Stimulated activated effector memory CD8-positive, alpha-beta T cell treated with anti-CD3 and anti-CD28 coated beads, Interleukin-12 subunit alpha, Interleukin-12 subunit beta, amount 100 ng/mL, for 72 hours (primary cell): Measurements from ENCODE around the gene SEMA3E.
"Not testable (repeated sequence)": the region's sequence is repeated elsewhere in the genome, so short reads cannot be mapped to it uniquely, and the experiment has no call there.

ENCODE experiments used
- ATAC-seq: fragments of 150-1000 bp; cut with Tn5 transposase; 2 replicates; pipeline ENCODE4 v1.10.0; 2021
- DNase-seq, 2 donors: peaks; one replicate each; pipeline ENCODE4 v3.0.0; 2021 to 2022; ENCODE audit warnings: low spot score in 2 of 2
- H3K27ac Mint-ChIP-seq: one replicate; pipeline ENCODE4 v1.8.0; 2022; ENCODE audit warnings: mild to moderate bottlenecking, mixed read lengths
- H3K36me3 Mint-ChIP-seq: one replicate; pipeline ENCODE4 v1.8.0; 2022; ENCODE audit warnings: mild to moderate bottlenecking, mixed read lengths
- H3K4me1 Mint-ChIP-seq: one replicate; pipeline ENCODE4 v1.8.0; 2022; ENCODE audit warnings: mixed read lengths
- H3K4me3 Mint-ChIP-seq: one replicate; pipeline ENCODE4 v1.8.0; 2022; ENCODE audit warnings: mild to moderate bottlenecking, mixed read lengths
- H3K9me3 Mint-ChIP-seq: one replicate; pipeline ENCODE4 v1.8.0; 2022; ENCODE audit warnings: mixed read lengths

The SEMA3E gene

DNA sequence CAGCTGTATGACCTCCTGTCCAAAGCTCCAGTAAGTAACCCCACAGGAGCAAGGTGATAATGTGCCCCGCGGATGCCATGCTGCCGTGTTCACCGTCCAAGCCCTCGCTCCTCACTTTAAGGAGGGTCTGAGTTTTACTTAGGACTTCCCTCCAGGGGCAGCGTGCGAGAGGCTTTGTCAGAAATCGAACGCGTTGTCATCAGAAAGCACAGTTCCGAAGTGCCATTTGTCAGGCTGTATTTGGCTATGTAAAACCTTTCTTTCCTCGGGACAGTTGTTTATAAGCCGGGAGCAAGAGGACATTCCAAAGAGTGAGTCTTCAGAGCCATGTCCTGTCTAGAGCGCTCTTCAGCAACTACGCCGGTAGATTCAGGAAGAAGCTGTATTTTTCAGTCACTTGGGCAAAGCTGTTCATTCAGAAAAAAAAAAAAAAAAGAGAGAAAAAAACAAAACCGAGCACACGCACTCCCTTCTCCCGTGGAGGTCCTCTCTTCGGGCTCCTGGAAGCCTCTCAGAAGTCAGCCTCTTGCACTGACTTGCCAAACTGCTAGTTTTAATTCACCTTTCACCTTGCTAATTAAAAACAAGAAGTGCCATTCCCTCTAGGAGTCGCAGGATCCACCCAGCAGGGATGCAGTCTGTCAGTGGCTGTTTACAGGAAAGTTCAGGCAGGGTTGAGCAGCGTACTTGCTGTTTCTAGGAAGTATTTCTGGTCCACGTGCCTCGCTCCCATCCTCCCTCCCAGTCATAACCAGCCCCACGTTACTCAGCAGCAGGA is at the start of gene SEMA3E:
Gene SEMA3E, minus strand, starts transcription at position 676 of the 778 bp plus-strand sequence.
- DNase-seq = no peak
- no peak within 1 kb of the TSS for H3K27ac Mint-ChIP-seq

DNA sequence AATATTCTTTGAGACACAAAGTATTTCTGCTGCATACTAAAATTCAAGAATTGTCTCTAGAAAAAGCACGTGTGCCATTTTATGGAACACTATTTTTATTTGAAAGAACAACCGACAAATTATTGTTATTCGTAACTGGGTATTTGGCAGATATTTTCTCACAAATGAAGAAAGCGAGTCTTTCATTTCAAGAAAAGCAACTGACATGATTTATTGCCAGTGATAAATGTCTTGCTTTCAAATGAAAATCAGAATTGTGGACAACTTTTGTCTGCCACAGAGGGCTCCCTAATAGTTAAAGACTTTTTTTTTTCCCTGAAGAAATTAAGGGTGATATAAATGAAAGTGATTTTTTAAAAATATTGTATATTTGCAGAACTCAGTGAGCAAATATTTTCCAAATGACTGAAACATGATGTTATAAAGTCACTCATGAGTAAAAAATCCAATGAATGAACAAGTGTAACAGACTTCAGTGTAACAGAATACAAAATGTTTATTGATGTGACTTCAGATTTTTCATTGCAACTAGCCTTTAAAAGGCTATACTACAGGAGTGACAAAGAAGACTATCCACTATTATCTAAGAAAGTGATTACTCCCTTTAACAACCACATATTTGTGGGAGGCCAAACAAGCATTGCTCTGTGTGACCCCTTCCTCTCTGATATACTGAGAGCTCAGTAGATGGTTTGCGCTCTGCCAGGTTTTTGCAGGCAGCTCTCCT is 49.0 kb upstream of the SEMA3E start:
- ATAC-seq (no peak), DNase-seq (no peak)
- no peak overlapping the region for H3K4me3 Mint-ChIP-seq
- no peaks in the 10 kb centered on the region for H3K4me1 Mint-ChIP-seq
- peaks cover 30% of the 10 kb centered on the region for H3K9me3 Mint-ChIP-seq
- H3K36me3 Mint-ChIP-seq = no peaks in the 10 kb centered on the region
- H3K27ac Mint-ChIP-seq = no peak overlapping the region

More for the DNA sequence above, at the start of gene SEMA3E:
- Mint-ChIP-seq H3K4me1 (no peaks in the 10 kb centered on the region), H3K36me3 (no peaks in the 10 kb centered on the region), H3K4me3 (no peak within 1 kb of the TSS), H3K9me3 (peaks cover 8% of the 10 kb centered on the region)
- ATAC-seq = no peak

DNA sequence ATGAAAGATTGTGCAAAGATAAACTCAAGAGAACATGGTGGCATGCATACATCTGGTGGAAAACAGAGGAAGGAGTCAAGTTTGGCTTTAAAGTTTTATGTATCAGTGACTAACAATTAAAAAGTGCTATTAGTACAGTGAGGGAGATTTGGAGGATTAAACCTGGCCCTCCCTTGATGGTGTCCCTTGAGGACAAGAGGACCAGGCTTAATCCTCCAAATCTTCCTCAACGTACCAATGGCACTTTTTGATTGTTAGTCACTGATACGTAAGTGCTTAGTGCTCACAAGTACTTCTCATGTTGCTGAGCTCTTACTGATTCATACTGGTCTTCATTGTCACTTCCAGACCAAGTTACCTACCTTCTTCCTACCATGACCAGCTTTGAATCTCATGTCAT is 47.2 kb upstream of the SEMA3E start:
- no peaks in the 10 kb centered on the region for H3K36me3 Mint-ChIP-seq
- H3K27ac Mint-ChIP-seq = no peak overlapping the region
- ATAC-seq (no peak), DNase-seq (no peak)
- no peak overlapping the region for H3K4me3 Mint-ChIP-seq
- peaks cover 27% of the 10 kb centered on the region for H3K9me3 Mint-ChIP-seq
- no peaks in the 10 kb centered on the region for H3K4me1 Mint-ChIP-seq

DNA sequence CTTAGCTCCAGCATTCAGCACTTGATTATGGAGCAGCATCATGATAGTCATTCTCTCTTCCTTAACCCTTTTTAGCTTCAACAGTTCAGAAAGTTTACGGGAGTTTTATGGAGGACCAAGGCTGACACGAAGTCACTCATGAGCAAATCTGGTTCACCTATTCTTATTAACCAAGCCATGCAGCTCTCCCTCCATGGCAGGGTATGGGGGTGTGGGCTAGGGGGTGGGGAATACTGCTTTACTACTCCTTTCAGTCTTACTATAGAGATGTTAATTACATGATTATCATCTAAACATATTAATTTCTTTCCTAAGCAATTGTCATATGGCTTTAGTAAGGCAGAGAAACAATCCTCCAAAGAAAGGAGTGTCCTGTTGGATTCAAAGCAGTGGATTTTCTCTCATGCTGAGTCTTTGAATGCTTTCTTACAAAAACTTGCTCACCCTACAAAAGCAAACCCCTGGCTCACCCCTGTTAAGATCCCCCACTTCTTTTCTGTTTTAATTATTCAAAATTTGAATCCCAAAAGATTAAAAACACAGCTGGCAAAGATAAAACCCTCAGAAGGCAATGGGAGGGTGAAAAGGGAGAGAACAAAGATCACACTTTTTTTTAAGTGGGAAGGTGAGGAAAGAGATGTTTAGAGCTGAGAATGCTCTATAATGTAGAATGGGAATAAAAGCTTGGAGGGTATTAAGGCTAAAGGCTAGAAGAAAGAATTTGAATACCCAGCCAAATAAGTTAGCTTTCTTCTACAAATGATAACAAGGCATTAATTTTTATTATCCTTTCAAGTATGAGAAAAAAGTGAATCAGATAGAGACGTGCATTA is 46.4 kb upstream of the SEMA3E start:
- H3K9me3 Mint-ChIP-seq = peaks cover 32% of the 10 kb centered on the region
- ATAC-seq (no peak), DNase-seq (no peak)
- no peaks in the 10 kb centered on the region for H3K36me3 Mint-ChIP-seq
- no peak overlapping the region for H3K4me3 Mint-ChIP-seq
- no peaks in the 10 kb centered on the region for H3K4me1 Mint-ChIP-seq
- no peak overlapping the region for H3K27ac Mint-ChIP-seq

DNA sequence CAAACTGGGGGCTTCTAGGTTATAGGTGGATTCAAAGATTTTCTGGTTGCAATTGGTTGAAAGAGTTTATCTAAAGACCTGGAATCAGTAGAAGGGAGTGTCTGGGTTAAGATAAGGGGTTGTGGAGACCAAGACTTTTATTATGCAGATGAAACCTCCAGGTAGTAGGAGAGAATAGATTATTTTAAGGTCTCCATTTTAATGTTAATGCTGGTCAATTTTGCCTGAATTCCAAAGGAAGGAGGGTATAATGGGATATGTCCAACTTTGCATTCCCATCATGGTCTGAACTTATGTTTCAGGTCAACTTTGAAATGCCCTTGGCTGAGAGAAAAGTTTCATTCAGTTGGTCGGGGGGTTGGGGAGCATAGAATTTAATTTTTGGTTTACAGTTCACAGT is 44.3 kb upstream of the SEMA3E start:
- ATAC-seq = no peak
- no peaks in the 10 kb centered on the region for H3K4me1 Mint-ChIP-seq
- peaks cover 20% of the 10 kb centered on the region for H3K9me3 Mint-ChIP-seq
- H3K36me3 Mint-ChIP-seq = no peaks in the 10 kb centered on the region
- no peak overlapping the region for H3K4me3 Mint-ChIP-seq
- DNase-seq = no peak
- H3K27ac Mint-ChIP-seq = no peak overlapping the region

DNA sequence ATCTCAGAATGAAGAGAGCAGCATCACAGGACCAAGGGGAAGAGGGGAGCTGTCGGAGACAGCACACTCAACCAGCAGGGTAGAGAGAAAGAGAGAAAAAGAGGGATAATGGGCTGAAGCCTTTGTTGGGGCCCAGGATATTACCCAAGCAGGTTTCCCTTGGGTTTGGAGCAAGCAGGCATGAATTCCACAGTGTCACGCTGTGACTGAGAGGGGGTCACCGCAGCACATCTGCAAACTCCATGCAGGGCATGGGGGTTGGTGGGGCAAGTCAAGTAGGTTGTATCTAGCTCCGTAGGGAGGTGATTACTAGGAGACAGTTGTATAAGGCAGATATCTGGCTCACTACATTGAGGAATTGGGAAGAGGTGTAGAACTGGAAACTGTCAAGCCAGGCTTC is 42.2 kb upstream of the SEMA3E start:
- no peaks in the 10 kb centered on the region for H3K4me1 Mint-ChIP-seq
- peaks cover 15% of the 10 kb centered on the region for H3K9me3 Mint-ChIP-seq
- ATAC-seq (no peak), DNase-seq (no peak)
- H3K36me3 Mint-ChIP-seq = no peaks in the 10 kb centered on the region
- no peak overlapping the region for H3K27ac Mint-ChIP-seq
- H3K4me3 Mint-ChIP-seq = no peak overlapping the region

DNA sequence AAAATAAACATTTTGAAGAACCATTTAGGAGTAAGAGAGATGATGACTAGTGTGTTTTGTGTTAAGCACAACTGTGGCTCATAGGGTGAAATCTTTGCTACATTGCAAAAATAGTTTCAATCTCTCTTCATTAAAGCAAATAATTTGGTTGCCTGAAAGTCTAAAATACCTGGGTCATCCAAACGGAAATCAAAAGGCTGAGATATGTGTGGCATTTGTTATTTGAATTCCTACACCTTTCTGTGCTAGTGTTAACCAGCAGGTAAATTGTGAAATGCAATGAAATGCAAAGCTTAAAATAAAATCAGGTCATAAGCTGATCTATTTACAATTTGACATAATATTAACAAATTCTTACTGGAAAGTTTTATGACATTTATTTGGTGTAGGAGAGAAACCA is 40.9 kb upstream of the SEMA3E start:
- ATAC-seq (no peak), DNase-seq (no peak)
- Mint-ChIP-seq H3K9me3 (peaks cover 12% of the 10 kb centered on the region), H3K4me3 (no peak overlapping the region), H3K4me1 (no peaks in the 10 kb centered on the region), H3K27ac (no peak overlapping the region), H3K36me3 (no peaks in the 10 kb centered on the region)

DNA sequence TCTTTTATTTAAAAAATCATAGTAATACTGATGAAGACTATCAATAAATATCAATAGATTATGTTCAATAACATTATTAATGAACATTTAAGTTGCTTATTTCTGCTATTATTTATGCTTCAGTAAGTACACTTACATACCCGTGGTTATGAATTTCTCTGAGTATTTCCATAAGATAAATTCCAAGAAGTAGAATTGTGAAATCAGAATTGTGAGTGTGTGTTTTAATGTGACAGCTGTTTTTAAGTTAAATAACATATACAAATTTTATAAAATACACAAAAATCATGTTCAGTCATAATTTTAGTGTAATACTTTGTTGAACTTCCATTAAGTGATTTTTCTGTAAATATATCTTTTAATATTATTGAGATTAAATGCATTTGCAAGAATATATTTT is 37.5 kb upstream of the SEMA3E start:
- ATAC-seq (no peak), DNase-seq (no peak)
- peaks cover 23% of the 10 kb centered on the region for H3K9me3 Mint-ChIP-seq
- H3K4me1 Mint-ChIP-seq = no peaks in the 10 kb centered on the region
- no peaks in the 10 kb centered on the region for H3K36me3 Mint-ChIP-seq
- H3K27ac Mint-ChIP-seq = no peak overlapping the region
- H3K4me3 Mint-ChIP-seq = no peak overlapping the region

DNA sequence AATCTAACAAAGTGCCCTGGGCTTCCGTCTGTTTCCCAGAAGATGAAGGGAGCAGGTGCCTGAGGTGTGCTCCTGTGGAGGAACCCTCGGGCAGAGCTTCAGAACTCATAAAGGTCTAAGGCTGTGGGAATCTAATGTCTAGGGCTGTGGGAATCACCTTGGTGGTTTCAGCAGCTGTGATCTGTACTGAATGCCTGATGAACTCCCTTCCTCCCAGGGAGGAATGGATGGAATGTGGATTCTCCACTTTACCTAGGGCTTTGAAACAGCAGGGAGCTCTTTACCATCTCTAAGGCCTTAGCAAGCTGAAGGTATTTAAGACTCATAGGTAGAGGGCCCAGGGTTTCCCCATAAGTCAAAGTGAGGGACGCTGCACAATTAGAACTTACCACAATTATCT is 36.0 kb upstream of the SEMA3E start:
- Mint-ChIP-seq H3K27ac (no peak overlapping the region), H3K4me1 (no peaks in the 10 kb centered on the region), H3K9me3 (peaks cover 18% of the 10 kb centered on the region), H3K4me3 (no peak overlapping the region), H3K36me3 (no peaks in the 10 kb centered on the region)
- no peak for DNase-seq
- no peak for ATAC-seq

DNA sequence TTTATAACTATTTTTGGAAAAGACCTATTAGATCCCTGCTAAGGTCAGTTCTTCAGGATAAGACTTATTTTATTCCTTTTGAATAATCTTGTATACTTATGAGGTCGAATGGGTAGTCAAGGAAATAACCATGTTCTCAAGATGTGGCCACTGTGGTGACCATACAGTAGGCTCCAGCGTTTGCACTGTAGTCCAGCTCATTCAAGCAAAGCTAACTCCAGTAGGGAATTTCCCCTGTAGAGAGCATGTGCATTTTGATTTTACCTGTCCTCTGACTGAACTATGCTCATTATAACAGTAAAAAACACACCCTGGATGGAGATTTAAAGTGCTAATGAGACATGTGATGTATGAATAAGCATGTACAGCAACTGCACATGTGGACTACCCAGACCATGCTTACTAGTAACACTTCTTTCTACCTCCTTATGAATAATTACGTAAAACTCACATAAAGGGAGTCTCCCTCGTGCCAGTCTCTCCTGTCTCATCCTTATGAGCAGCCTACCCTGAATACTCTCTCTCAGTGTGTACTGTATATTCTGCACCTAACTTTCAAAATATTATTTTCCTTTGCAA is 32.4 kb upstream of the SEMA3E start:
- H3K4me3 Mint-ChIP-seq = no peak overlapping the region
- DNase-seq (no peak), ATAC-seq (no peak)
- H3K9me3 Mint-ChIP-seq = peaks cover 25% of the 10 kb centered on the region
- no peaks in the 10 kb centered on the region for H3K36me3 Mint-ChIP-seq
- H3K27ac Mint-ChIP-seq = no peak overlapping the region
- no peaks in the 10 kb centered on the region for H3K4me1 Mint-ChIP-seq

DNA sequence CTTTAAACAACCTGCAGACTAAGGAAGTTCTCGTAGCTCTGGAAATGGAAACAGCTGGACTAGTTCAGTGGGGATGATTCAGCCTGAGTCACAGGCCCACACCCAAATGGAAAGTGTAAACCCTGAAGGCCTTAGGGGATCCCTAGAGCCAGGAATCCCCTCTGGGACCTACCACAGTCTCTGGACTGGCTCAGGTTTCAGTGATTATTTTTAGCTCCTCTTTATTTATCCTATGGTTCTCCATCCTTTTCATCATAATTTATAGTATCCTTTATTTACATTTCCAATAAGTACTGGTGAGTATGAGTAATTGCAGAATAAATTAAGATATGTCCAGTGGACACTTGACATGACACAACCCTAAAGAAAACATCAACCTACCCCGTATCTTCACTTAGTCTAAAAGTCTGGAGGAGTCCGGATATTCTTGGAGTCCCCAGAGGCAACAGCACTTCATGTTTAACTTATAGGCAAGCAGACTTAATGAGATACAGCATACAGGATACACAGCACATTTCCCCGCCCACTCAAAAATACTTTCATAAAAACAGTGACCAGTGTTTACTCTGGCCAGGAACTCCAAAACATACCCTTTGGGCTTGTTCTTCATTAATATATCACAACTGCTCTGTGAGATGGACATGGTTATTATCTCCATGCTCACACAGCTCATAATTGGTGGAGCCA is 28.4 kb upstream of the SEMA3E start:
- H3K27ac Mint-ChIP-seq = no peak overlapping the region
- no peak overlapping the region for H3K4me3 Mint-ChIP-seq
- ATAC-seq = no peak
- H3K9me3 Mint-ChIP-seq = peaks cover 20% of the 10 kb centered on the region
- H3K36me3 Mint-ChIP-seq = no peaks in the 10 kb centered on the region
- no peak for DNase-seq
- H3K4me1 Mint-ChIP-seq = no peaks in the 10 kb centered on the region

DNA sequence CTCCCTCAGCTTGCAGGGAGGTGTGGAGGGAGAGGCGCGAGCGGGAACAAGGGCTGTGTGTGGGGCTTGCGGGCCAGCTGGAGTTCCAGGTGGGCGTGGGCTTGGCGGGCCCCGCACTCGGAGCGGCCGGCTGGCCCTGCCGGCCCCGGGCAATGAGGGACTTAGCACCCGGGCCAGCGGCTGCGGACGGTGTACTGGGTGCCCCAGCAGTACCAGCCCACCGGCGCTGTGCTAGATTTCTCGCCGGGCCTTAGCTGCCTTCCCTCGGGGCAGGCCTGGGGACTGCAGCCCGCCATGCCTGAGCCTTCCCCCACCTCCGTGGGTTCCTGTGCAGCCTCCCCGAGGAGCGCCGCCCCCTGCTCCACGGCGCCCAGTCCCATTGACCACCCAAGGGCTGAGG is 24.4 kb upstream of the SEMA3E start:
- DNase-seq, H3K27ac Mint-ChIP-seq, H3K9me3 Mint-ChIP-seq, H3K4me1 Mint-ChIP-seq, ATAC-seq, H3K4me3 Mint-ChIP-seq, H3K36me3 Mint-ChIP-seq: not testable (repeated sequence)

DNA sequence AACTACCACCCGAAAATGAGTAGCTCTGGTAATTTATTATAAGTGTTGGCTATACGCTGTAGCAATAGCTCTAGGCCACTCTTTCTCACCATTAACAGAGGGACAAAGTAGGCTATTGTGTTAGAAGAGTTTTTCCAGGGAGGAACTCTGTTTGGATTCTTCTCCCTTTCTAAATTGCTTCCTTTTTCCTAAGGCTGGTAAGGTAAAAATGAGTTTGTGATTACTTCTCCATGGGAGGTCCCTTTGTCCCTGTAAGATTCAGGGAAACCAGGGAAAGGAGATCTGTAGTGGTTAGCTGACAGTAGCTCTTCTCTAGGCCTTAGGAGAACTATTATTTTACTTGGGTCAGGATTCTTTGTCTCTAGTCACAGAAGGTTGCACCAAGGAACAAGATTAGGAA is 23.2 kb upstream of the SEMA3E start:
- DNase-seq = no peak
- no peaks in the 10 kb centered on the region for H3K36me3 Mint-ChIP-seq
- no peak for ATAC-seq
- H3K4me1 Mint-ChIP-seq = no peaks in the 10 kb centered on the region
- no peak overlapping the region for H3K4me3 Mint-ChIP-seq
- H3K27ac Mint-ChIP-seq = no peak overlapping the region
- H3K9me3 Mint-ChIP-seq = peaks cover 8% of the 10 kb centered on the region

DNA sequence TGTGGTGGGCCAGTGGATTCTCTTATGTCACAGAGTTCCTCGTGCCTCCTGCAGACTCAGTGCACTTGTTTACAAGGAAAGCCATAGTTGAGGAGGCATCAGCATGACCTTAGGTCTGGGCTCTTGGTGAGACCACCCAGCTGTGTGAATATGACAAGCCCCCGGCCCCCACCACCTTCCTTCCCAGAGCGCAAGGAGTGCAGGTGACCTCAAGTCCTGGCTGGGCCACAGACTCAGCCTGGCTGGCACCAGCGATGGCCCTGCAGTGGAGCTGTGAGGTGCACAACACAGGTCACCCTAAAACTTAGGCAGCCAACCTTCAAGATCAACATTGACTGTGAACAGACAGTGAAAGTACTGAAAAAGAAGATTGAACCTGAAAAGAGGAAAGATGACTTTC is 14.2 kb upstream of the SEMA3E start:
- DNase-seq (no peak), ATAC-seq (no peak)
- H3K4me3 Mint-ChIP-seq = no peak overlapping the region
- peaks cover 31% of the 10 kb centered on the region for H3K9me3 Mint-ChIP-seq
- H3K27ac Mint-ChIP-seq = no peak overlapping the region
- H3K4me1 Mint-ChIP-seq = no peaks in the 10 kb centered on the region
- no peaks in the 10 kb centered on the region for H3K36me3 Mint-ChIP-seq

DNA sequence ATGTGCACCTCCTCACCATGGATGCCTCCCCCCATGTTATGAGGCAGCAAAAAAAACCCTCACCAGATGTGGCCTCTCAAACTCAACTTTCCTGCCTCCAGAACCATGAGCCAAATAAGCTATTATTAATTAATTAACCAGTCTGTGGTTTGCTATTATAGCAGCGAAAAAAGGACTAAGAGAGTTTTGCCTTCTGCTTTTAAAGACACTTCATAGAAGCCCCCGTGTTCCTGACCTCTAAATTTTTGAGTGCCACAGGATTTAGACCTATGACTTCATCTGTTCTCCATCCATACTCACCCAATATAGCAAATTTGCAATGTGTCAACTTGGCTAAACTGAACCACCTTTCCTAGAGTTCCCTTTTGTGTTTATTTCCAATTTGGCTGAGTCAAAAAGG is 9.2 kb upstream of the SEMA3E start:
- no peak for DNase-seq
- no peaks in the 10 kb centered on the region for H3K4me1 Mint-ChIP-seq
- no peaks in the 10 kb centered on the region for H3K36me3 Mint-ChIP-seq
- no peak overlapping the region for H3K27ac Mint-ChIP-seq
- peaks cover 20% of the 10 kb centered on the region for H3K9me3 Mint-ChIP-seq
- no peak overlapping the region for H3K4me3 Mint-ChIP-seq
- ATAC-seq = no peak
